ENCODE results near the gene VSIG8.

GRCh38 chr1:159804924-159805323 is 57.5 kb downstream of the VSIG8 start:
- TF ChIP-seq CTCF (IDR thresholded peaks at IDR 0.05) = no peak
- no peak for TF ChIP-seq EZH2 (IDR thresholded peaks at IDR 0.05; ENCODE audit: borderline replicate concordance, insufficient read depth, low read depth, low read length, poor library complexity, severe bottlenecking)
